Activated CD4-positive, alpha-beta T cell treated with anti-CD3 and anti-CD28 coated beads, Interleukin-2, amount 50 U/mL, for 1 hour (primary cell): ENCODE data around the gene S100A11.

Source experiments
- DNase-seq: peaks from one replicate; pipeline ENCODE4 v3.0.0-alpha.2; 2020

The S100A11 gene

DNA sequence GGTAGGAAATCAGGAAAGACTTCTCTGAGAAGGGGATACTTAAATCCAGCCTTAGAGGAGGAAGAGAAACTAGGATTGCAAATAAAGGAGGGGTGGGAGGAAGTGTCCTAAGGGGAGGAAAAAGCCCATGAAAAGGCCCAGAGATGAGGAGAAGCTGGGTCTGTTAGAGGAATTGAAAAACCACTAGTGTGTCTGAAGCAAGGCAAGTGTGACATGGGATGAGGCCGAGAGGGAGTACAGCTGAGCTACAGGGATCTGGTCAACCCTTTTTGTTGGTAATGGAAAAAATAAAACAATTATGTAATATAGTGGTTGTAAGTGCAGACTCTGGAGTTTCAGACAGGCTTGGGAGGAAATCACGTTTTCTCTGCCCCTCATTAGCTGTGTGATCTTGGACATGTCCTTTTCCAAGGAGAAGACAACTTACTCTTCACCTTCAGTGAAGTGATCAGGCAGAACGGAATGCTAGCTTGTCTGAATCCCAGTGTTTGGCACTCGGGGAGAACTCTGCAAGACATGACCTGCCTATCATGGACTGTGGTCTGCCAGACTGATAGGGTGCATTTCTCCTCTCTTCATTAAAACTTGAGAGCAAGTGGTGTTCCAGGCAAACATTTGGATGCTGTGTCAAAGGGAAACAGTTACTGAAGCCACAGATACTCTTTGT is 35.7 kb downstream of the S100A11 start:
- no peak for DNase-seq

DNA sequence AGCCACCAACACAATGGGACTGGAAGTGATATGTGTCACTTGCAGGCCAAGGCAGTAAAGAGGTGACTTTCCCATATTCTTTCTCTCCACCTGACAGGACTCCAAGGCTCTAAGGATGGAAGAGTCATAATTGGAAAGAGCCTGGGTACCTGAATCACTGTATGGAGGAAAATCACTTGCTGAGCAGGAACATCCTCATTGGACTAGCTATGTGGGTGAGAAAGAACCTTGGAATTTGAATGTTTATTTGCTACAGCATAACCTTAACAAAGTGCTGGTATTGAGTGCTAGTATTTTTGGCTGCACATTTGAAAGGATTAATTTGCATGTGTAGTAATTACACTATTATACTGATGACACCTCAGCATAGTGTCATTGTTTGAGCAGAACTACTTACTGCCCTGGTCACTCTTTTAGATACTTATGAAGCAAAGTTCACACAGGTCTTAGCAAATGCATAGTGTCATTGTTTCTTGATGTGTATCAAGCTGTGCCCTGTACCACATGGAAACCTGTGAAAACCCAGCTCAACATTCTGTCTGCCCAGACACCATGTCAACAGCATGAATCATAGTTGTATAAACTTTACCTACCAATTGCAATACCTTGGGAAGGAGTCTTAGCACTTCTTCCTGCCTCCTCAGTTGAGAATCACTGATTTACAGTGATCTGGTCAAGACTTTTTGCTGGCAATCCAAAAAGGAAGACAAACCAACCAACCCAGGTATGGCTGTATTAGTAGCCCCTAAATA is 38.0 kb downstream of the S100A11 start:
- no peak for DNase-seq

DNA sequence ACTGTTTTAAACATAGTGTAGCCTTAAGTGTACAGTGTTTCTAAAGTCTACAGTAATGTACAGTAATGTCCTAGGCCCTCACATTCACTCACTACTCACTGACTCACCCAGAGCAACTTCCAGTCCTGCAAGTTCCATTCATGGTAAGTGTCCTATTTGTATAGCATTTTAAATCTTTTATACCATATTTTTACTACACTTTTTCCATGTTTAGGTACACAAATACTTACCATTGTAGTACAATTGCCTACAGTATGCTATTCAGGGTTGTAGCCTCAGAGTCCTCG is 39.6 kb downstream of the S100A11 start:
- DNase-seq, result no peak

DNA sequence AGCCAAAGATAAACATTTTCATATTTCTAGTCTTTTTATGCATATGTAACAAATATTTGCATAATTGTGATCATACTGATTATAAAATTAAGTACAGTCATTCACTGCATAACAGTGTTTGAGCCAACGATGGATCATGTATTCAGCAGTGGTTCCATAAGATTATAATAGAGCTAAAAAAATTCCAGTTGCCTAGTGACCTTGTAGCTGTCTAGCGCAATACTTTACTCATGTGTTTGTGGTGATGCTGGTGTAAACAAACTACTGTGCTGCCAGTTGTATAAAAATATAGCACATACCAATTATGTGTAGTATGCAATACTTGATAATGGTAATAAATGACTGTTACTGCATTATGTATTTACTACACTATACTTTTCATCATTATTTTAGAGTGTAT is 41.0 kb downstream of the S100A11 start:
- DNase-seq, result no peak

DNA sequence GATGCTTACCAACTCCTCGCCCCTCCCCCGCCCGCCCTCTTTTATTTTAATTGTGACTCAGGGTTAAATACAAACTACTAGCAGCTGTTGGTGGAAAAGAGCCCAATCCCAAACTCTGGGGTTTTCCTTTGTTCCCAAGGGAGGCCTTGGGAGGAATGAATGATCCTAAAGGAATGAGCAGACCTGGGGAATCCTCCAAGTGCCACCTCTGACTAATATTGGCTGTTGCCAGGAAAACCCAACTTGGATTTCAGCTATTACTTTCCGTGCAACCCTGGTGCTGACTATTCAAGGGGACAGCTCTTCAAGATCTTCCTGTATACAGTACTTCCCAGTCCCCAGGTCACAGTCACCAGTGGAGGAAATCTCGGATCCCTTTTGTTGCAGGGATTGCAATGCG is 41.8 kb downstream of the S100A11 start:
- no peak for DNase-seq

DNA sequence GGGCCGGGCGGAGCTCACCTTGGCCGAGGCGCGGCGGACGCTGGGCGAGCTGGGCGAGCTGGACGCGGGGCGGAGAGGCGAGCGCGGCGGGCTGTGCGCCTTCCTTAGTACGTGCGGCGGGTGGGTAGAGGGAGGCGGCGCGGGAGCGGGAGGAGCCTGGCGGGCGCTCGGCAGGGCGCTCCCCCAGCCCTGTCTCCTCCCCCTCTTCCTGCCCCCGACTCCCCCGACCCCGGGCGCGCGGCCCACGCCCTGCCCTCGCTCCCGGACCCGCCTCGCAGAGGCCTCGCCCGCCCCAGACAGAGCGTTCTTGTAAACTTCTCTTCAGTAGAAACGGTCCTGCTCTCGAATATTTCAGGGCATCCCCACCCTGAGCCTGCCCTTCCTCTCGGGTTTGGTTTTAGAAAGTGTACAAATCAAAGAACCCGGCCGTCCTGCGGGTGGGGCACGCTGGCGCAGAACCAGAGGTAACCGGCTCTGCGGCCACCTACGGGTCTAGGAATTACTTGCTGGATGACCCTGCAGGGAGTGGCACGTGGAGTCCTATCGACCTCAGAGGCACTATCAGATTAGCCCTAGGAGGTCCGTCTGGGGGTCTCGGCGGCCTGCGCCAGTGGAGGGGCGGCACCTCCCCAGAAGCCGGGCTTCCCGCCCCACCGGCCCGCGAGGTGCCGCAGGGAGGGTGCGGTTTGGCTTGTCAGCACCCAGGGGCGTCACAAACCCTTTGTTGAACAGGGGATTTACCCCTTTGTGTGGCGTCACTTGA is 42.9 kb downstream of the S100A11 start, which contains the start of gene S100A10:
Gene S100A10 (minus strand): TSS at position 126 of the 763 bp plus-strand sequence. CDS start 7,629 bp downstream, outside the sequence.
- DNase-seq, result peak; percentile 78

DNA sequence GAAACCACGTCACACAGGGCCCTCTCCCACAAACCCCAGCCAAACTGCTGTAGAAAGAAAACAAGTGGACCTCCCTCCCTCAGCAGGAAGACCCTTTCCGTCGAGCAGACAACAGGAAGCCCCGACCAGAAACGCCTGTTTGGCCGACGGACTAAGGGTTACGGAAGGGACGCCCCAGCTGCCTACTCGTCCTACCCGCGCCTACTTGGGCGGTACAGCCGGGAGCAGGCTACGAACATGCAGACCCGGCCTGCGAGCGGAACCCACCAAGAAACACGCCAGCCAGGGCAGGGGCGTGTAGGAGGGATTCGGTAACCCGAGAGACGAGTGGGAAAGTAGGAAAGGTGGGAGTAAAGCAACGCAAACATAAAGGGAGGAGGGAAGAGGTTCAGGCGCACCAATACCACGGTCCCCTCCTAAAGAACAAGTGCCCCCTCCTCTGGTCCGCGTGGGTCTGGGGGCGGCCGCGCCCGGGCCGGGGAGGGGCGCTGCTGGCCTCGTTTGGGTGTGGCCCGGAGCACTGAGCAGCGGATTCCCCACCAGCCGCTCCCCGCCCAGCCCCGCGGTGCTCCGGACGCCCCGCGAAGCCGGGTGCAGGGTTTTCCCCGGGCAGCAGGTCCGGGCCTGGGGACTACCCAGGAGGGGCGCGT is 43.6 kb downstream of the S100A11 start:
- peak; percentile 31 for DNase-seq

DNA sequence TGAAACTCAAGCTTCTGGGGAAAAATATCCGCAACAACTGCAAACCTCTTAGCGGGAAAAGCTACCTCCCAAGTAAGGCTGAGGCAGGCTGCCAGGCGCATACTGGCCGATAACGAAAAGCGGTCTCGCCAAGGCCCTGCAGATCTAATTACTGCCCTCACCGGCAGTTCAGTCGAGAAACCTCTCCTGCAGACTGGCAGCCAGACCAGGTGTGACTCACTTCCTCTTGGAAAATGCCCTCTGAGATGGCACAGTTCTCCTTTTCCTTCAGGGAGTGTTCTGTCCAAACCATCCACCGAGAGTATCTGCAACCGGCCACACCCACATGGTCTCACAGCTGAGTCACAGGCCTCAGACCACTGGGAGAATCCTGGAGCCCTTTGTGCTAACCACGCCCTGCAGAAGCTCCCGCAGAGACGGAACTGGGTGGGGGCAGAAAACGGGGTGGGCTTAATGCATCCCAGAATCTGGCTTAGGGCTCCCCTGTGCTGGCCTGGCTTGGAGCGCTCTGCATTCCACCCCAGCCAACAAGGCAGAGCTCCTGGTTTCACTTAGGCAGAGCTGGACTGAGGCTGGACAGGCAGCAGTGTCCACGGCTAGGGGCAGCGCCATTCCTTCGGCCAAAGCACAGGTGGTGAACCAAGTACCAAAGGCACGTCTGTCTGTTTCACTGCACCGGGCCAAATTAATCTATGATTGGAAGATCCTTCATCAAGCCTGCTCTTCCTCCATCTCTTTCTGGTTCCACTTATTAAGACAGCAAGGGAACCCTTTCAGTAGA is 44.3 kb downstream of the S100A11 start:
- peak; percentile 20 for DNase-seq

DNA sequence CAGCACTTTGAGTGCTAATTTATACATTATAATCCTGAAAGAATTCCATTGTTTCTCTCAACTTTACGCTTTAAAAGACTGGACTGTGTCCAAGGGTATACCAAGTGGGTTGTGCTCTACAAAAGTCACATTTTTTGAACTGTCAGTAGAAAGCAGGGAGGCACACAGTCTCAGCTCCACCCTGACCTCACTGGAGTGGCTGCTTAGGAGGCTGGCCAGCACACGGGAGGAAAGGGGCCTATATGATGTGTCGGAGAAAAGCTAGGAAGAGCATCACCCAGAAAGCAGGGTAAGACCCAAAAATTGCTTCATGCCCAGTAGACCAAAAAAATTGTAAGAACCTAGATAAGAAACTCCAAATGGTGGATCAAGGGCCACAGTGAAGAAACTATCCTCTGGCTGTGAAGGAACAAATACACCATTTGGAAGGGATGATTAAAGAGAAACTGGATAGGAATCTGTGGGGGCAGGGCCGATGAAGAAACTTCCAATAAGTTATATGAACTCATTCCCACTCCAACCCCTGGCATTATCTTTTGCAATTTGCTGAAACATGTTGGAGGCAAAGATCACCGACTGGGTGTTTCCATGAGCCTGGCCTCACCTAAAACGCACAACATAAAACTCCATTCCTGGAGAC is 45.0 kb downstream of the S100A11 start:
- no peak for DNase-seq

DNA sequence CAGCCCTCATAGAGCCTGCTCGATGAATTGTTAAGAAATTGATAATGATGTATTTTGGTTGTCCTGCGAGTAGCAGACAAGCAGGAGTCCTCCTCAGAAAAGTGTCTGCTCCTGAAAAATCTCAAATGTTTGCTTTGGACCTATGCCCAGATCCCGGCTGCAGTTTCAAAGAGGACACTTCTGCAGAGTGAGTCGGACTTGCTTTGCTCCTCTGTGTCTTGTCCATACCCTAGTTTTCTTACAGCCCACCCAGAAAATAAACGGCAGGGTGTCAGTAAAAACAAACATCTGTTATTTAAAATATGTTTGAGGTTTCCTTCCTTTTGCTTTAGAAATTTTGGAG is 46.0 kb downstream of the S100A11 start:
- no peak for DNase-seq

DNA sequence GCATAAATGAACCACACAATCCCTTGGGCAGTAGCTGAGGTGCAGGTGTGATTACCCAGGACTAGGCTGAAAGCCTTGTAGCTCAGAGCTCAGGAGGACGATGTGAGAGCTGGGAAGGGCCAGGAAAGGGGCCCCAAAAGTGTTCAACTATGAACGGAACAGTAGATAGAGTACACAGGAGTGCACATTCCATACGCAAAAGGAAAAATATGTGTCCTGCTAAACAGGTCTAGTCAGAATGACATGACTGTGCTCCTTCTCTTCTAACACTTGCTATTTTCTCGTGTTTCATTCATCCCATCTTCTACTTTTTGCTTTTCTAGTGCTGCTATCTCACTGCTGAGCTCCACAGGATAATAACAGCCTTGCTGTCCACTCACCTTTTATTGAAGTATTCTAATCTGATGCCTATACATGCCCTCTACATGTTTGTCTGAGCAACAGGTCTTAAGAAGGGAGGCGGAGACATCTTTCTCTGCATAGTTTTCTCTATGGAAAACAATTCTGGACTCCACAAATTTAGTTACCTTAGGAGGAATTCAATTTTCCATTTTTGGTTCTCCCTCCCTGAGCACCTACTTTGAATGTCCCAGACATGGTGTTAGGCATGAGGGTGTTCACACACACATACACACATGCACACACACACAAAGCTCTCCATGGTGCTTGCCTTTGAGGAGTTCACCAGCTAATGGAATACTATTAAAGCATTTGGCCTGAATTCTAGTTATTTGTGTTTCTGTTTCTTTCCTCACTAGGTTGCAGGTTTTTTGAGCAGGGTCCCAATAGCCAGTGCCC is 46.5 kb downstream of the S100A11 start:
- DNase-seq, result no peak

DNA sequence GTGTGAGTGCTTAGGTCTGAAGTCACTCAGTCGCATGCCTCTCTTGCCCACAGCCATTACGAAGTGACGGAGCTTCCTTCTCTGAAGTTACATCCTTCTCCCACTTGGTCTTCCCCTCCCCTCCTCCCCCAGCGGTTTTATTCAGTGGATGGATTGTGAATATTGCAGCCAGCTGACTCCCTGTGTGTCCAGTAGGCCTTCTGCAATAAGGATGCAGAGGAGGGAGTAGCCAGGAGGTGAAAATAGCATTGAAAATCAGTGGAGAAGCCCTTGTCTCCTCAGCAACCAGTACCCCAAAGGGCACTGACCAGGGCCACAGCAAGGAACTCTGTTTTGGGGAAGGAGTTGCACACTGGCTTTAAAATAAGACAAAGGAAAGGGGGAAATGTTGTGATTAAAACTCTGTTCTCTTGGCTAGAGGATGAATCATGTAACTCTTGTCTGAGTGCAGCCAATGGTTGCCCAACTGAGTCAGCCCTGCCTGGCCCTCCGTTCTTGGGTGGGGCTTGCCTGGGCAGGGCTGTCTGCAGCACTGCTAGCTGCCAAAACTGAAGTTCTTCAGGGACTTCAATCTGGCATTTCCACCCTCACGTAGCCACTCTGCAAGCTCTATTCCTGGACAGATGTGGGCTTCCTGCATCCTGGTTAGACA is 47.5 kb downstream of the S100A11 start:
- DNase-seq, result peak; percentile 35

DNA sequence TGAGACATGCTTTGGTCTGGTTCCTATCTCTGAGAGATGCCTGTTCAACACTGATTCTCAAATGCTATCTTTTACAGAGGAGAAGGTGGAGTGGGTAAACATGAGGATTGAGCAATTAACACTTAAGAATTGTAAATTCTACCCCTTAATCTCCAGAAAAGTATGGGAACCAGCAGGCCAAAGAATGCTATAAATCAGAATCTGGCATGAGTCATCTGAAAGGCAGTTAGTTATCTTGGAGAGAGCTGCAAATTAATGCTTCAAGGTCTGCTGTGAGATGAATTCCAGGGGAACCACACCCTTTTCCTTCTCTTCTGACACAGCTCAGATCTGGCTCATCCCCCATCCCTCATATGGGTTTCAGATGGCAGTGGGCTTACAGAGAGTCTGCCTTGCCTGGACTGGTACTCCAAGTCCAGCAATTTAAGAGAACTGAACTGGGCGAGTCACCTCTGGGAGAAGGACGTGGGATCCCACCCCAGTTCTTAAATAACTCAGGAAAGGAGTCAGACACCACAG is 48.3 kb downstream of the S100A11 start:
- DNase-seq, result no peak

DNA sequence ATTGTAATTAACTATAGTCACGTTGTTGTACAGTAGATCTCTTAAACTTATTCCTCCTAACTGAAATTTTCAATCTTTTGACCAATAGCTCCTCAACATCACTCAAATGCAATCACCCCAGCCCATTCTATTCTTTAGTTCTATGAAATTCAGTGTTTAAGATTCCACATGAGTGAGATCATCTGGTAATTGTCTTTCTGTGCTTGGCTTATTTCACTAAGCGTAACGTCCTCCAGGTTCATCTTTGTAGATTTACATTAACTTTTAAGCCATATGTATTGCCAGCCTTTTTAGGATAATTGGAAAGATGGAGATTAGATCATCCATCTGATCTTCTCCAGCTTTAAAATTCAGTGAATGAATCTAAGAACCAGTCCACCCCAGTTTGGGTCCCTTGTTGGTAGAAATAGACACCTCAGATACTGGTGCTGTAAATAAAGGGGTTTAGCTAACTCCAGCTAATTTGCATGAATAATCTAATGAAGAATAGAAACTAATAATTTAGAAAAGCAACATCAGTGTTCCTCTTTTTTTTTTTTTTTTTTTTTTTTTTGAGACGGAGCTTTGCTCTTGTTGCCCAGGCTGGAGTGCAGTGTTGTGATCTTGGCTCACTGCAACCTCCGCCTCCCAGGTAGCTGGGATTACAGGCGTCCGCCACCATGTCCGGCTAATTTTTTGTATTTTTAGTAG is 50.2 kb downstream of the S100A11 start:
- no peak for DNase-seq

DNA sequence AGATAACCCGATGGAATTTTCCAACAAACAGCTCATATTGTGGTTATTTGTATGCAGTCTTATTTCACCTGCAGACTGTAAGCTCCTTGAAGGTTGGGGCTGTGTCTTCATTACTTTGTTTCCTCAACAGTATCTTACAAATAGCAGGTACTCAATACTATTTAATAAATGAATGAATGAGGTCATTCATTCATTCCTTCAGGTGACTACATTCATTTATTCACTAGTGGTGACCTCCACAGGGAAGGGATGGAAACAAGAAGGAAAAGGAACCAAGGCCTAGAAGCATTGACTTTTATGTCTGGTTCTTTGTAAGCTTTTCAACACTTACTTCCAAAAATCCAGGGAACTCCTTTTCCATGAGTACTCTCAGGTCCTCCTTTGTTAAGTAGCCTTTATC is 51.0 kb downstream of the S100A11 start:
- DNase-seq, result no peak

DNA sequence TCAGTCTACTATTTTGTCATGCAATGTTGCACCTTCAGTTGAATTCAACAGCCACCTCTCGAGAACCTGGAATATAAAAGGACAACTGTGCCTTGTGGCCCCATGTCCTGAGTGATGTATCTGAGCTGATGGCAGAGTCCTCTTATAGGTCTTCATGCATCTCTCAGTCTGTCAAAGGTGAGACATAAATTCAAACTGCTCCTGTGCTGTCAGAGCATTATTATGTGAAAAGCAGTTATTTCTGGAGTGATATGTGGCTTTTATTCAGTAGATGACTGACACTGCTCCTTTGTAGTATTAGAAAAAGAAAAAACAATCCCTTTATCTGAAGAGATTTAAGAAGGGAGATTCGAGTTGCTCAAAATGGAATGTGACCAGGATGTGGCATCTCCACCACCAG is 51.5 kb downstream of the S100A11 start:
- DNase-seq, result no peak

DNA sequence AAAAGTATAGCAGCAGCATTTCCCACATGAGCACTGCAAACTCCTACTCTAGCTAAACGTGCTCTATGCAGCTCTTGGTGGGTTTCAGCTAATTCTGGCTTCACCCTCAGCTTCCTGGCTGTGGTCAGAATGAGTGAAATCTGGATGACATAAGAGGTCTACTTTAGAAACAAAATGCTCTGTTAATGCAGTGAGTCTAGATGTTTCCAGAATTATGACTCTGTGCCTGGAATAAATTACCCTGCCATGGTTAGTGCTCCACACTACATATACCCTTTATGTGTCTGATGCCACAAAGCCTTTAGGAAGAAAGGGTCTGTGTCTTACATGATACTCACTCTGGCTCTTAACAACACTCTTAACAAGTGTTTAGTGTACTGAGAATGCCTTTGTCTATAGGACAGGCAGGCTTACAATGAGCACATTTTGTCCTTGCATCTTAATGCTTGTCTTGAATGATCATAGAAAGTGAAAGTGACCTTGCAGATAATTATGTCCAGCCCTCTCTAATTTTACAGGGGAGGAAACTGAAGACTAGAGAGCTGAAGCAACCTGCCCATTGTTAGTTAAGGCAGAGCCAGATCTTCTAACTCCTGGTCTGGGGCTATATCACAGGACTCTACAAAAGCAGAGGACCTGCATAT is 52.4 kb downstream of the S100A11 start:
- no peak for DNase-seq
